ENCODE measurements around the gene ARID2.

The ARID2 gene

DNA sequence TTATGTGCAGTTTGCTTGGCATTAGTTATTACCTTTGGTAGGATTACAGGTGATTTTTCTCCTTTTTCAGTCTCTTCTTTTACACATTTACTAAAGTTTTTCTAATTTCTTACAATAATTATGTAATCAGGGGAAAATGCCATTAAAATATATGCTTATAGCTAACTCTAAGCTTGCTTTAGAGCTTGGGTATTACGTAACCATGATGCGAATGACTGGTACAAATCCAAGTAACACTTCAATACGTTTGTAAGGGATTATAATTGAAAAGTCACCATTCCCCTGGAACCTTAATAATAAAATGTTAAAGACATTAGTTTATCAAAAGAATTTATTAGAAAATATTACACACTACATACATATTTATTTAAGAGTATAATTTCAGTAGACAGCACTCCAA is 189.3 kb downstream of the ARID2 start:
- POLR2A ChIA-PET: no interaction called here
- TF ChIP-seq, protein P1, sequence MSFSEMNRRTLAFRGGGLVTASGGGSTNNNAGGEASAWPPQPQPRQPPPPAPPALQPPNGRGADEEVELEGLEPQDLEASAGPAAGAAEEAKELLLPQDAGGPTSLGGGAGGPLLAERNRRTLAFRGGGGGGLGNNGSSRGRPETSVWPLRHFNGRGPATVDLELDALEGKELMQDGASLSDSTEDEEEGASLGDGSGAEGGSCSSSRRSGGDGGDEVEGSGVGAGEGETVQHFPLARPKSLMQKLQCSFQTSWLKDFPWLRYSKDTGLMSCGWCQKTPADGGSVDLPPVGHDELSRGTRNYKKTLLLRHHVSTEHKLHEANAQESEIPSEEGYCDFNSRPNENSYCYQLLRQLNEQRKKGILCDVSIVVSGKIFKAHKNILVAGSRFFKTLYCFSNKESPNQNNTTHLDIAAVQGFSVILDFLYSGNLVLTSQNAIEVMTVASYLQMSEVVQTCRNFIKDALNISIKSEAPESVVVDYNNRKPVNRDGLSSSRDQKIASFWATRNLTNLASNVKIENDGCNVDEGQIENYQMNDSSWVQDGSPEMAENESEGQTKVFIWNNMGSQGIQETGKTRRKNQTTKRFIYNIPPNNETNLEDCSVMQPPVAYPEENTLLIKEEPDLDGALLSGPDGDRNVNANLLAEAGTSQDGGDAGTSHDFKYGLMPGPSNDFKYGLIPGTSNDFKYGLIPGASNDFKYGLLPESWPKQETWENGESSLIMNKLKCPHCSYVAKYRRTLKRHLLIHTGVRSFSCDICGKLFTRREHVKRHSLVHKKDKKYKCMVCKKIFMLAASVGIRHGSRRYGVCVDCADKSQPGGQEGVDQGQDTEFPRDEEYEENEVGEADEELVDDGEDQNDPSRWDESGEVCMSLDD (tag by site-specific recombination; IDR thresholded peaks at IDR 0.05): no peak
- TF ChIP-seq ZBTB8A (tag by site-specific recombination; IDR thresholded peaks at IDR 0.05) (no peak), EGR2 (tag by site-specific recombination; IDR thresholded peaks at IDR 0.05; ENCODE audit: low read depth) (no peak)
- peaks cover 29 to 33% of the 10 kb centered on the region in 2 experiments for H3K36me3 ChIP-seq (ENCODE audit: control insufficient read depth in 2 of 2, insufficient read depth in 1 of 2, low read length in 2 of 2)

DNA sequence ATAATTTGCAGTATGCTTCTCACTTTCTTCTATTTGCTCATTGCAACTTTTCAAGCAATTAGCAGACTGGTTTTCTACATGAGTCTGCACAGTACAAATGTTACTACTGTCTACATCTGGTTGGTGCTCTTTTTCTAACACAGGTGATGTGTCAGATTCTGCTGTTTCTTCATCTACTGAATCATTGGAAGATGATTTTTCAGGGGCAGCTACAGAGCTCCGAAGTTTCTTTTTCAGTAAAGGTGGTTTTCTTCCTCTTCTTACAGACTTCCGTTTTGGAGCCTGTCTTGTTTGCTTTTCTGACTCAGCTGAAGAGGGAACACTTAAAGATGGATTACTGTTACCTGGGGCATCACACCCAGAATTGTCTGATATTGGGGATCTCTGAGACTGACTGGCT is 198.8 kb downstream of the ARID2 start:
- Histone ChIP-seq H3K27ac (ENCODE audit: extremely low read depth, low read depth, low read length) (no peak overlapping the region), H3K4me1 (ENCODE audit: control insufficient read depth, insufficient read depth, low read length) (no peaks in the 10 kb centered on the region), H3K9me3 (ENCODE audit: control insufficient read depth, insufficient read depth, low read depth, low read length) (no peaks in the 10 kb centered on the region), H3K36me3 (ENCODE audit: control insufficient read depth in 2 of 2, insufficient read depth in 1 of 2, low read length in 2 of 2) (peaks cover 56 to 60% of the 10 kb centered on the region in 2 experiments), H3K4me3 (ENCODE audit: low read depth, low read length) (no peak overlapping the region)
- TF ChIP-seq ZNF585B (tag by site-specific recombination; IDR thresholded peaks at IDR 0.05) (no peak), ZNF112 (tag by site-specific recombination; IDR thresholded peaks at IDR 0.05) (no peak), GLI4 (tag by site-specific recombination; IDR thresholded peaks at IDR 0.05) (no peak), ZNF776 (tag by site-specific recombination; IDR thresholded peaks at IDR 0.05; ENCODE audit: borderline replicate concordance) (no peak), ZNF138 (tag by site-specific recombination; IDR thresholded peaks at IDR 0.05; ENCODE audit: borderline replicate concordance) (no peak), ZNF76 (tag by site-specific recombination; IDR thresholded peaks at IDR 0.05; ENCODE audit: borderline replicate concordance, low read depth) (no peak), ZNF560 (tag by site-specific recombination; IDR thresholded peaks at IDR 0.05; ENCODE audit: borderline replicate concordance) (no peak), MEIS1 (CRISPR knock-in tag; IDR thresholded peaks at IDR 0.05; ENCODE audit: borderline replicate concordance) (no peak), ZNF248 (tag by site-specific recombination; IDR thresholded peaks at IDR 0.05) (no peak), ZBTB7A (tag by site-specific recombination; IDR thresholded peaks at IDR 0.05; ENCODE audit: low read depth) (no peak), BCL11B (tag by site-specific recombination; IDR thresholded peaks at IDR 0.05; ENCODE audit: low read depth) (no peak), ZNF335 (tag by site-specific recombination; conservative IDR thresholded peaks at IDR 0.05) (no peak), KLF7 (tag by site-specific recombination; IDR thresholded peaks at IDR 0.05; ENCODE audit: borderline replicate concordance) (no peak), ZNF670 (tag by site-specific recombination; IDR thresholded peaks at IDR 0.05; ENCODE audit: low read depth) (no peak), ZNF510 (tag by site-specific recombination; IDR thresholded peaks at IDR 0.05; ENCODE audit: insufficient replicate concordance) (no peak)
- TF ChIP-seq, protein P2, sequence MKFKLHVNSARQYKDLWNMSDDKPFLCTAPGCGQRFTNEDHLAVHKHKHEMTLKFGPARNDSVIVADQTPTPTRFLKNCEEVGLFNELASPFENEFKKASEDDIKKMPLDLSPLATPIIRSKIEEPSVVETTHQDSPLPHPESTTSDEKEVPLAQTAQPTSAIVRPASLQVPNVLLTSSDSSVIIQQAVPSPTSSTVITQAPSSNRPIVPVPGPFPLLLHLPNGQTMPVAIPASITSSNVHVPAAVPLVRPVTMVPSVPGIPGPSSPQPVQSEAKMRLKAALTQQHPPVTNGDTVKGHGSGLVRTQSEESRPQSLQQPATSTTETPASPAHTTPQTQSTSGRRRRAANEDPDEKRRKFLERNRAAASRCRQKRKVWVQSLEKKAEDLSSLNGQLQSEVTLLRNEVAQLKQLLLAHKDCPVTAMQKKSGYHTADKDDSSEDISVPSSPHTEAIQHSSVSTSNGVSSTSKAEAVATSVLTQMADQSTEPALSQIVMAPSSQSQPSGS (tag by site-specific recombination; IDR thresholded peaks at IDR 0.05; ENCODE audit: low read depth): no peak
- TF ChIP-seq, protein P3, sequence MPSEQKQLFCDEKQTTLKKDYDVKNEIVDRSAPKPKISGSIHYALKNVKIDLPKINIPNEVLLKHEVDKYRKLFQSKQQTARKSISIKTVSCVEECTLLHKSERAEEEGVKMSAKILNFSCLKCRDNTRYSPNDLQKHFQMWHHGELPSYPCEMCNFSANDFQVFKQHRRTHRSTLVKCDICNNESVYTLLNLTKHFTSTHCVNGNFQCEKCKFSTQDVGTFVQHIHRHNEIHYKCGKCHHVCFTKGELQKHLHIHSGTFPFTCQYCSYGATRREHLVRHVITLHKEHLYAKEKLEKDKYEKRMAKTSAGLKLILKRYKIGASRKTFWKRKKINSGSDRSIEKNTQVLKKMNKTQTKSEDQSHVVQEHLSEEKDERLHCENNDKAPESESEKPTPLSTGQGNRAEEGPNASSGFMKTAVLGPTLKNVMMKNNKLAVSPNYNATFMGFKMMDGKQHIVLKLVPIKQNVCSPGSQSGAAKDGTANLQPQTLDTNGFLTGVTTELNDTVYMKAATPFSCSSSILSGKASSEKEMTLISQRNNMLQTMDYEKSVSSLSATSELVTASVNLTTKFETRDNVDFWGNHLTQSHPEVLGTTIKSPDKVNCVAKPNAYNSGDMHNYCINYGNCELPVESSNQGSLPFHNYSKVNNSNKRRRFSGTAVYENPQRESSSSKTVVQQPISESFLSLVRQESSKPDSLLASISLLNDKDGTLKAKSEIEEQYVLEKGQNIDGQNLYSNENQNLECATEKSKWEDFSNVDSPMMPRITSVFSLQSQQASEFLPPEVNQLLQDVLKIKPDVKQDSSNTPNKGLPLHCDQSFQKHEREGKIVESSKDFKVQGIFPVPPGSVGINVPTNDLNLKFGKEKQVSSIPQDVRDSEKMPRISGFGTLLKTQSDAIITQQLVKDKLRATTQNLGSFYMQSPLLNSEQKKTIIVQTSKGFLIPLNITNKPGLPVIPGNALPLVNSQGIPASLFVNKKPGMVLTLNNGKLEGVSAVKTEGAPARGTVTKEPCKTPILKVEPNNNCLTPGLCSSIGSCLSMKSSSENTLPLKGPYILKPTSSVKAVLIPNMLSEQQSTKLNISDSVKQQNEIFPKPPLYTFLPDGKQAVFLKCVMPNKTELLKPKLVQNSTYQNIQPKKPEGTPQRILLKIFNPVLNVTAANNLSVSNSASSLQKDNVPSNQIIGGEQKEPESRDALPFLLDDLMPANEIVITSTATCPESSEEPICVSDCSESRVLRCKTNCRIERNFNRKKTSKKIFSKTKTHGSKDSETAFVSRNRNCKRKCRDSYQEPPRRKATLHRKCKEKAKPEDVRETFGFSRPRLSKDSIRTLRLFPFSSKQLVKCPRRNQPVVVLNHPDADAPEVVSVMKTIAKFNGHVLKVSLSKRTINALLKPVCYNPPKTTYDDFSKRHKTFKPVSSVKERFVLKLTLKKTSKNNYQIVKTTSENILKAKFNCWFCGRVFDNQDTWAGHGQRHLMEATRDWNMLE (tag by site-specific recombination; conservative IDR thresholded peaks at IDR 0.05; ENCODE audit: low read depth): no peak
- TF ChIP-seq, protein P4, sequence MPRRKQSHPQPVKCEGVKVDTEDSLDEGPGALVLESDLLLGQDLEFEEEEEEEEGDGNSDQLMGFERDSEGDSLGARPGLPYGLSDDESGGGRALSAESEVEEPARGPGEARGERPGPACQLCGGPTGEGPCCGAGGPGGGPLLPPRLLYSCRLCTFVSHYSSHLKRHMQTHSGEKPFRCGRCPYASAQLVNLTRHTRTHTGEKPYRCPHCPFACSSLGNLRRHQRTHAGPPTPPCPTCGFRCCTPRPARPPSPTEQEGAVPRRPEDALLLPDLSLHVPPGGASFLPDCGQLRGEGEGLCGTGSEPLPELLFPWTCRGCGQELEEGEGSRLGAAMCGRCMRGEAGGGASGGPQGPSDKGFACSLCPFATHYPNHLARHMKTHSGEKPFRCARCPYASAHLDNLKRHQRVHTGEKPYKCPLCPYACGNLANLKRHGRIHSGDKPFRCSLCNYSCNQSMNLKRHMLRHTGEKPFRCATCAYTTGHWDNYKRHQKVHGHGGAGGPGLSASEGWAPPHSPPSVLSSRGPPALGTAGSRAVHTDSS (tag by site-specific recombination; IDR thresholded peaks at IDR 0.05): no peak
- TF ChIP-seq, protein P5, sequence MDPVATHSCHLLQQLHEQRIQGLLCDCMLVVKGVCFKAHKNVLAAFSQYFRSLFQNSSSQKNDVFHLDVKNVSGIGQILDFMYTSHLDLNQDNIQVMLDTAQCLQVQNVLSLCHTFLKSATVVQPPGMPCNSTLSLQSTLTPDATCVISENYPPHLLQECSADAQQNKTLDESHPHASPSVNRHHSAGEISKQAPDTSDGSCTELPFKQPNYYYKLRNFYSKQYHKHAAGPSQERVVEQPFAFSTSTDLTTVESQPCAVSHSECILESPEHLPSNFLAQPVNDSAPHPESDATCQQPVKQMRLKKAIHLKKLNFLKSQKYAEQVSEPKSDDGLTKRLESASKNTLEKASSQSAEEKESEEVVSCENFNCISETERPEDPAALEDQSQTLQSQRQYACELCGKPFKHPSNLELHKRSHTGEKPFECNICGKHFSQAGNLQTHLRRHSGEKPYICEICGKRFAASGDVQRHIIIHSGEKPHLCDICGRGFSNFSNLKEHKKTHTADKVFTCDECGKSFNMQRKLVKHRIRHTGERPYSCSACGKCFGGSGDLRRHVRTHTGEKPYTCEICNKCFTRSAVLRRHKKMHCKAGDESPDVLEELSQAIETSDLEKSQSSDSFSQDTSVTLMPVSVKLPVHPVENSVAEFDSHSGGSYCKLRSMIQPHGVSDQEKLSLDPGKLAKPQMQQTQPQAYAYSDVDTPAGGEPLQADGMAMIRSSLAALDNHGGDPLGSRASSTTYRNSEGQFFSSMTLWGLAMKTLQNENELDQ (tag by site-specific recombination; IDR thresholded peaks at IDR 0.05; ENCODE audit: low read depth): no peak
- ChIA-PET CTCF (no interaction called here), POLR2A (no interaction called here)

More for the DNA sequence above, 189.3 kb downstream of the ARID2 start:
- Histone ChIP-seq H3K27ac (ENCODE audit: extremely low read depth, low read depth, low read length) (no peak overlapping the region), H3K4me1 (ENCODE audit: control insufficient read depth, insufficient read depth, low read length) (no peaks in the 10 kb centered on the region), H3K4me3 (ENCODE audit: low read depth, low read length) (no peak overlapping the region), H3K9me3 (ENCODE audit: control insufficient read depth, insufficient read depth, low read depth, low read length) (no peaks in the 10 kb centered on the region)
- CTCF ChIA-PET: interaction anchor here (0.8 kb wide), 1 partner anchor 375 kb away, joined by 3 read pairs; no protein-coding TSS in a partner anchor

All from HEK293 (cell line).